GM18951 (cell line): ENCODE data around the gene GAA.

ENCODE experiments used
- POLR2A ChIP-seq: IDR thresholded peaks from 4 replicates; pipeline ENCODE4 v1.6.1; 2011; ENCODE audit warnings: mild to moderate bottlenecking; ENCODE audit not compliant: insufficient read length, insufficient read depth; ENCODE audit errors: extremely low read depth
- in situ Hi-C: fragments of 300-500 bp; cut with MboI; formaldehyde crosslinking; loops from one replicate; pipeline ENCODE4 v1.12.0; 2022; ENCODE audit warnings: low sequenced_read_pairs, mixed read lengths, inconsistent platforms; ENCODE audit not compliant: unreplicated experiment

The GAA gene

DNA sequence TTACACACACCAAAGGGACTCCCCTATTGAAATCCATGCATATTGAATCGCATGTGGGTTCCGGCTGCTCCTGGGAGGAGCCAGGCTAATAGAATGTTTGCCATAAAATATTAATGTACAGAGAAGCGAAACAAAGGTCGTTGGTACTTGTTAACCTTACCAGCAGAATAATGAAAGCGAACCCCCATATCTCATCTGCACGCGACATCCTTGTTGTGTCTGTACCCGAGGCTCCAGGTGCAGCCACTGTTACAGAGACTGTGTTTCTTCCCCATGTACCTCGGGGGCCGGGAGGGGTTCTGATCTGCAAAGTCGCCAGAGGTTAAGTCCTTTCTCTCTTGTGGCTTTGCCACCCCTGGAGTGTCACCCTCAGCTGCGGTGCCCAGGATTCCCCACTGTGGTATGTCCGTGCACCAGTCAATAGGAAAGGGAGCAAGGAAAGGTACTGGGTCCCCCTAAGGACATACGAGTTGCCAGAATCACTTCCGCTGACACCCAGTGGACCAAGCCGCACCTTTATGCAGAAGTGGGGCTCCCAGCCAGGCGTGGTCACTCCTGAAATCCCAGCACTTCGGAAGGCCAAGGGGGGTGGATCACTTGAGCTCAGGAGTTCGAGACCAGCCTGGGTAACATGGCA is 2.2 kb downstream of the GAA start:
- in situ Hi-C loops, result no loop called here
- TF ChIP-seq POLR2A, result no peak

GRCh38 chr17:80104321-80104955 is 3.1 kb downstream of the GAA start:
- in situ Hi-C loops, result no loop called here
- TF ChIP-seq POLR2A, result no peak

GRCh38 chr17:80104956-80105375 is 3.6 kb downstream of the GAA start:
- no peak for TF ChIP-seq POLR2A
- in situ Hi-C loops, result no loop called here

GRCh38 chr17:80105762-80106161 is 4.4 kb downstream of the GAA start:
- TF ChIP-seq POLR2A, result no peak
- in situ Hi-C loops, result no loop called here

DNA sequence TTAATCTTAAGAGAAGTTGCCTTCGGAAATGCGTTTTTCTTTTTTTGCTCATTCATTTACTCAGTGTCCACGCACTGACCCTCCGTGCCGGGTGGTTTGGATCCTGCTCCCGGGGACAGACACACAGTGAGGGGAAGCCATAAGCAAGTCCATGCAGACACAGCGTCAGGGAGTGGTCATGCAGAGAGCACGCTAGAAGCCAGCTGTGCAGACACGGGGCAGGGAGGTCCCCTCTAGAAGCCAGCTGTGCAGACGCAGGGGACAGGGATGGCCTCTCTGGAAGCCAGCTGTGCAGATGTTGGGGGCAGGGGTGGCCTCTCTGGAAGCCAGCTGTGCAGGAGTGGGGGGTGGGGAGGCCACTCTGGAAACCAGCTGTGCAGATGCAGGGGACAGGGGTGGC is 4.8 kb downstream of the GAA start:
- TF ChIP-seq POLR2A, result no peak

DNA sequence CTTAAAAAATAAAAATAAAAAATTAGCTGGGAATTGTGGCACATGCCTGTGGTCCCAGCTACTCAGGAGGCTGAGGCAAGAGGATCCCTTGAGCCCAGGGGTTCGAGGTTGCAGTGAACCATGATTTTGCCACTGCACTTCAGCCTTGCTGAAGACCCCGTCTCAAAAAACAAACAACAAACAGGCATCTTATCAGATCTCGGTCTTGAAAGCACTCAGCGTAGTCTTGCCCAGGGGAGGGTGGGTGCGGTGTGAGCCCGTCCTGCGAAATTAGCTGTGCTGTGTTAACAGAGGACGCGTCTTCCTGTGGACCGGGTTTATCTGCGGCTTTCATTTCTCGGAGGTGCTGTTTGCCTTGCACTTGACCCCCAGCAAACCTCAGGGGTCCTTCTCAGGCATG is 5.4 kb downstream of the GAA start:
- no peak for TF ChIP-seq POLR2A
- in situ Hi-C loops, result no loop called here

More for the DNA sequence above, 4.8 kb downstream of the GAA start:
- in situ Hi-C loops, result no loop called here

DNA sequence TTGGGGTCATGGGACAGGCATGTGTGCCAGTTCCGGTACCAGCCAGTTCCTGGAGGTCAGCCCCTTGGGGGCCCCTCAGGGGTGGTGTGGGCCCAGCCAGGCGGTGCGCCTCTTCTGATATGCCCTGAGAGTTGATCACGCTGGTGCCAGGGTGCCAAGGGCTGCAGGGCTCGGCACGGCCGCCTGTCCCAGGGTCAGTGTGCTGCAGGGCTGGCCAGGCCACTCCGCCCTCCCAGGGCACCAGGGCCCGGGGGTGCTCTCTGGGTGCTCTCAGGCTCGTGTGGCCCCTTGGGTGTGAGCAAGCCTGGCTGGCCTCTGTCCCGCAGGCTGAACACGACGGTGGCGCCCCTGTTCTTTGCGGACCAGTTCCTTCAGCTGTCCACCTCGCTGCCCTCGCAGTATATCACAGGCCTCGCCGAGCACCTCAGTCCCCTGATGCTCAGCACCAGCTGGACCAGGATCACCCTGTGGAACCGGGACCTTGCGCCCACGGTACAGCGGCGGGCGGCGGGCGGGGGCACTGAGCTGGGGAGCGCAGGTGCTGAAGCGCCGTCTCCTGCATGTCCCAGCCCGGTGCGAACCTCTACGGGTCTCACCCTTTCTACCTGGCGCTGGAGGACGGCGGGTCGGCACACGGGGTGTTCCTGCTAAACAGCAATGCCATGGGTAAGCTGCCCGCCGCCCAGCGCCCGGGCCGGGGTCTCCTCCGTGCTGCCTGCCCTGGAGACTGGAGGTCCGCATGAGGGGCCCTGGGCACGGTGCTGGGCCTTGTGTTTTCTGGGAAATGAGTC is 6.0 kb downstream of the GAA start:
- TF ChIP-seq POLR2A, result no peak
- in situ Hi-C loops, result no loop called here

DNA sequence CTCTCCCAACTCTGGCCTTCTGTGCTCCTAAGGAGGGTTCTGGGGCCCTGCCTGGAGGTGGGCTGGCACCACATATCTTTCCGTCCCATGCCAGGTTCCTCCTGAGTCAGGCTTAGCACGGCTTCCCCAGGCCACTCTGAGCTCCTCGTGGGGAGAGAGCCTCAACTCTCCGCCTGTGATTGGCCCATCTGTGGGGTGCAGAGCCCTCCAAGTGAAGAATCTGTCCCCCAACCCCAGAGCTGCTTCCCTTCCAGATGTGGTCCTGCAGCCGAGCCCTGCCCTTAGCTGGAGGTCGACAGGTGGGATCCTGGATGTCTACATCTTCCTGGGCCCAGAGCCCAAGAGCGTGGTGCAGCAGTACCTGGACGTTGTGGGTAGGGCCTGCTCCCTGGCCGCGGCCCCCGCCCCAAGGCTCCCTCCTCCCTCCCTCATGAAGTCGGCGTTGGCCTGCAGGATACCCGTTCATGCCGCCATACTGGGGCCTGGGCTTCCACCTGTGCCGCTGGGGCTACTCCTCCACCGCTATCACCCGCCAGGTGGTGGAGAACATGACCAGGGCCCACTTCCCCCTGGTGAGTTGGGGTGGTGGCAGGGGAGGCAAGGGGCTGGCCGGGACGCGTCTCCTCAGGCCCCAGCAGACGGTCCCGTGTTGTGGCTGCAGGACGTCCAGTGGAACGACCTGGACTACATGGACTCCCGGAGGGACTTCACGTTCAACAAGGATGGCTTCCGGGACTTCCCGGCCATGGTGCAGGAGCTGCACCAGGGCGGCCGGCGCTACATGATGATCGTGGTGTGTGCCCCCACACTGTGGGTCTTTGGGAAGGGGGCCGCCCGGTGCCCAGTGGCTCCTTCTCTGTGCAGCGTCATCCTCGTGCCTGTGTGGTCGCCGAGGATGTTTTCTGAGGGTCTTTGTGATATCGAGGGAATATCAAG is 6.9 kb downstream of the GAA start:
- in situ Hi-C loops, result no loop called here
- TF ChIP-seq POLR2A, result no peak

GRCh38 chr17:80109066-80109660 is 7.8 kb downstream of the GAA start:
- in situ Hi-C loops, result no loop called here
- no peak for TF ChIP-seq POLR2A

GRCh38 chr17:80109713-80110446 is 8.5 kb downstream of the GAA start:
- in situ Hi-C loops, result no loop called here
- TF ChIP-seq POLR2A, result no peak

DNA sequence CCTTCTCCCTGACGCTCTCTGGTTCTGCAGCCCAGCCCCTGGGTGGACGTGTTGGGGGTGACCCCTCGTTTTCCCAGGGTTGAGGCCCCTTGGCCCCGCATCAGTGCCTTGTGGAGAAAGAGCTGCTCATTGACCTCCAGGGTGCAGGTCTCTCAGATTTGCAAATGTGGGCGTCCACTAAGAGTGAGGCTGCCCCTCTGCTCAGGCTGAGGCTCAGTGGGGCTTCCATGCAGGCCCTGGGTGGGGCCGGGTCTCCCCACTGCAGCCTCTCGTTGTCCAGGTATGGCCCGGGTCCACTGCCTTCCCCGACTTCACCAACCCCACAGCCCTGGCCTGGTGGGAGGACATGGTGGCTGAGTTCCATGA is 9.0 kb downstream of the GAA start:
- TF ChIP-seq POLR2A, result no peak
- in situ Hi-C loops, result no loop called here
